Fibroblast of gingiva (primary cell): ENCODE data around the gene NTSR2.

Source experiments
- DNase-seq: peaks from one replicate; pipeline ENCODE4 v3.0.0-alpha.2; 2011; ENCODE audit warnings: low read depth

The NTSR2 gene

GRCh38 chr2:11657646-11658045, 12.3 kb downstream of the NTSR2 start:
- DNase-seq: no peak

DNA sequence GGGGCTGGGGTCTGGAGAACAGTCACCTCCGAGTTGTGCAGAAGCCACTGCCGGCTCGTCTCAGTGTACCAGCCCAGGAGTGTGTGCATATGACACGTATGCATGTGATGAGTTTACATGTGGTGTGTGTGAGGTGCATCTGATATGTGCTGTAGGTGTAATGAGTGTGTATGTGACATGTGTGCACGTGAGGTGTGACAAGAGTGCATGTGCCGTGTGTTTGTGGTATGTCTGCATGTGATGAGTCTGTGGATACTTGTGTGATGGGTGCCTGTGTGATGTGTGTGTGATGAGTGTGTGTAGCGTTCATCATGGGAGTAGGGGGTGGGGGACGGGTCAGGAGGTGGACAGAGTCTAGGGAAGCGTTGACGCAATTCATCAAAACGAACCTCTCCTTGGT, 12.8 kb downstream of the NTSR2 start:
- no peak for DNase-seq

- no peak for DNase-seq
Measured at GRCh38 chr2:11656671-11657101, 13.3 kb downstream of the NTSR2 start.

- no peak for DNase-seq
Measured at GRCh38 chr2:11656252-11656651, 13.7 kb downstream of the NTSR2 start.

DNA sequence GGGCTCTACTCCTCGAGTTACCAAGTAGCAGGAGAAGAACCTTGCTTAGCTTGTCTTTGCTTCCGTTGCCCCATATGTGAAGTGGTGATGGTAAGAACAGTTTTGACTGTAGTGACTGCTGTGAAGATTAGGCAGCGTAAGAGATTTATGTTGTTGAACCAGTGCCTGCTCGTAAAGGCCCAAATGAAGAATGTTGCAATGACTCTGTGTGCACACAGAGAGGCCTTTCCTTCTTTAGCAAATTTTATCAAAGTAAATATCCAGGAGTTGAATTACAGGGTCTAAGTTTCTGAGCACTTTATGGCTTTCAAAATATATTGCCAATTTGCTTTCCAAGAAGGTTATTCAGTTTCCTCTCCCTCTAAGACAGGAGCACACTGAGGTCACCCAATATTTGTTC, 14.5 kb downstream of the NTSR2 start:
- DNase-seq: no peak

DNA sequence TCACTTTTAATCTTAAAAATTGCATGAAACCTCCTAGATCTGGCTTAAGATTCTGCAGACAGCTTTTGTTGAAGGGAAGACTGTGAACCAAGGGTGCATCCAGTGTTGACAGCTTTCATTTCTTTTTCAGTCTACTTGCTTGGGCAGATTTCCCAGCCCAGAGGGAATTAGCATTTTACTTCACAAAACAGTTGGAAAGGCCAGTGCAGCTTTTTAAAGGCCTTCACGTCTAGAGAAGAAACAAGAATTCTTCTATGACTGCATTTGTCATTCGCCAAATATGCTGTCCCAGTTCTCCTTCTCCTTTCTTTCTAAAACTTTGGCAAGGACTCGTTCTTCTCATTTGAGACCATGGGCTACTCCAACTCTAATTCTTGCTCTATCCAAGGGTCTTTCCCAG, 17.4 kb downstream of the NTSR2 start:
- DNase-seq: no peak

DNA sequence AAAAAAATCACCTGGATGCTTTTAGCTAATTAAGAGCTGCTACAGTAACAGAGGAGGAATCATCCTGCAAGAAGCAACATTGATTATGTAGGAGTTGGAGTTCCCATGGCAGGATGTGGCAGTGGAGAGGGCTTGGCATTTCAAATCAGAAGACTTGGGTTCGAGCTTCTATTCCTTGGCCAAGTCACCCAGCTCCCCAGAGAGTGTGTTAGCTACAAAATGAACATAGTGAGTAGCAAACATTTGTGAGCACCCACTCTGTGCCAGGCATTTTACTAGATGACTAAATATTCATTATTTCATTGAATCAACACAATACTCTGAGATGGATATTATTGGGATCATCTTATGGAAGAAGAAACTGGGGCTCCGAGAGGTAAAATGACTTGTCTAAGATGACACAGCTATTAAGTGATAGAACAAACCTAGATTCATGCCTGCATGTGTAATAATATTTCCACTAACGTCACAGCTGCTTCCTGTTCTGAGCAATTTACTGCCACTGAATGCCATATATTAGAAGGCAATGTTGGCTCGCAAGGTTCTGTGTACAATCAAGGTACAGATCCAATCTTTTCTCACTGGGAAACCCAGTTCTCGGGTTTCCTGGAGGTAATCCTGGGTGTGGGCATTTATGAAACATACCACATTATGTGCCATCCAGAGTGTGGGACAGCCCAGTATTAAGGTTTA, 18.0 kb downstream of the NTSR2 start:
- DNase-seq: no peak

DNA sequence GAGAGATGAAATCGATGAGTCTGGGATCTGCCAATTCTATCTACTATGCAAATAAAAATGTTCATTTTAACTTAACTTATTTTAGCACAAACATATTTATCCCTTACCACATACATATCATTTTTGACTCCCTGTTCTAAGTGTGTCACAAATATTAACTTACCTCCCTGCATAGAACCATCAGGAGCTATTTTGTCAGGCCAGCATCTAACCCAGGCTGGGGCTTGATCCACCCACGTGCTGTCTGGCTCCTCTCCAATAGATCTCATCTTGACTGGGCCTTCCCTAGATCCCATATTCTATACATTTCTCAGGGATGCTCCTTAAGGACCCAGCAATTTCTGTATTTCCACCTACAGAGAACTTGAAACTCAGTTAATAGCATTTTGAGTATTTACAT, 20.9 kb downstream of the NTSR2 start:
- no peak for DNase-seq

DNA sequence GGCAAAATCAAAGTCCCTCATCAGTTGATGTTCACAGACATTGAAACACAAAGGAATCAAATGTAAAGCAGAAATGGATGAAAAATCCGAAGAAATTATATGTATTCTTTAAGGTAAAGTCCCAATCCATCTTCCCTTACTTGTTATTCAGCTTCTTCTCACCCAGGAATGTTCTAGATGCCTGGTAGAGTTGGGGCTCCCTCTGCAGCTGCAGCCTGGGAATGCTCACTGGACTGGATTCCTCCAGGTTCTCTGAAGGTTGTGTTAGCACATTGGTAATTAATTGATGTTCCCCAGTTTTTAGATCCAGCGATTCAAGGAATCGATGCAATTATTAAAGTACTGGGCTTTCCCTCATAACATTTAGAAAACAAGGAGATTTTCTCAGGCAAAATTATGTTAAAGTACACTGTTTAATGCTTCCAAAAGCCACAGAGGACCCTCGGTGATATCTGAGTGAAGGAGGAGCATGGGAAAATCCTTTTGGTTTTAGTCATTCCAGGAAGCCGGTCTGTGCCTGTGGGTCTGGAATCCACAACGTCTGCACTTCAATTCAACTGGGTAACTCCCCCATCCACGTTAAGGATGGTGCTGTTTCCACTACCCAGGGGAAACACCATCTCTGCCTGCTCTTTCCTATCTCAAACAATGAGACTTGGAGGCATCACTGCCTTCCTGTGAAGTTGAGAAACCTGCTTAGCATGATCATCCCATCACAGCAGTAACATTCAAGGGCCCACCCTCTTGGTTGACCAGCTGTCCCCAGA, 22.0 kb downstream of the NTSR2 start:
- DNase-seq: no peak

DNA sequence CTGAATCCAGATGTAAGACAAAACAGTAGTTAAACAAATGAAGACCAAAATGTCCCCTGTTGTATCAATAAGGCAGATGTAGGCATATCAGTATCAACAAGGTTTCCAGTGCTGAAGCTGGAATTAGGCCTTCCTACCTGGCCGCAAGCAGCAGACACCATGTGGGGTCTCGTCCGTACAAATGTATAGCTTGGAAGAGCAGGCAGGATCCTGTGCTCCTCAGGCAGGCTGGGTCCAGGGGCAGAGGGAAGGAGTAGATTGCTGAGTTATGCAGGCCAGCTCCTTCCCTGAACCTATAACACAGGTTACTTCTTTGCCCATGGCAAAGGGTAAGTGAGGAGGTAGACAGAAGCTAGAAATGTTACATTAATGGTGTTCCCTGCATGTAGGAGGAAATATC, 23.5 kb downstream of the NTSR2 start:
- DNase-seq: no peak

GRCh38 chr2:11644293-11644692, 25.7 kb downstream of the NTSR2 start:
- DNase-seq: no peak

DNA sequence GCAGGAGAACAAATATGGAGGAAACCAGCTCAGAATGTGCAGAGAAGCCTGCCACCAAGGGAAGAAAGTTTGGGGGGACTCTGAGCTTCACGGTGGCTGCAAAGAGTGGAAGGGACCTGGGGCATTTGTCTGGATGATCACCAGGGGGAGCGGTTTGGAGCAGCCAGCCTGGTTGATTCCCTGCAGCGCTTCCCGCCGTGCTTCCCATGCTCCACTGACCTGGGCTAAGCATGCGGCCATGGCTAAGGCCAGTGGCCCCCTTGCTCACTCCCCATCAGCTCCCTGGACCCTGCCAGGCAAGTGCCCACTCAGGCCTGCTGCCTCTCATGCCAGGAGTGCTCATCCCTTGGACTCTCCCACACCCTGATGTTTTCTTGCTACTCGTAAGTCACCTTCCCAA, 27.0 kb downstream of the NTSR2 start:
- no peak for DNase-seq

DNA sequence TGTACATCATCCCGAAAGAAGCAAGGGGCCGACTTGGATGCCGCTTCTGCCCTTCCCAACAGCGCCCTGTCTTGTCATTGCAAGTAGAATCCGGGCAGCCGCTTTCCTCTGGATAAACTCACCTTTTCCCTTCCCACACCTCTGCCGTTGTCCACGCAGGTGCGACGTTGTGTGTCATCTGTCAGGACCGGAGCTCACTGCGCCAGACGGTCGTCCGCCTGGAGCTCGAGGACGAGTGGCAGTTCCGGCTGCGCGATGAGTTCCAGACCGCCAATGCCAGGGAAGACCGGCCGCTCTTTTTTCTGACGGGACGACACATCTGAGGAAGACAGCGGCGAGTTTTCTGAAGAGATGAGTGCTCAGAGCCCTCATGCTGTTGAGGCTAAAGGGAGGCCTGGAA, 29.9 kb downstream of the NTSR2 start:
- no peak for DNase-seq

- DNase-seq: no peak
Measured at GRCh38 chr2:11639503-11639902, 30.5 kb downstream of the NTSR2 start.

- DNase-seq: no peak
Measured at GRCh38 chr2:11637546-11637945, 32.4 kb downstream of the NTSR2 start.

DNA sequence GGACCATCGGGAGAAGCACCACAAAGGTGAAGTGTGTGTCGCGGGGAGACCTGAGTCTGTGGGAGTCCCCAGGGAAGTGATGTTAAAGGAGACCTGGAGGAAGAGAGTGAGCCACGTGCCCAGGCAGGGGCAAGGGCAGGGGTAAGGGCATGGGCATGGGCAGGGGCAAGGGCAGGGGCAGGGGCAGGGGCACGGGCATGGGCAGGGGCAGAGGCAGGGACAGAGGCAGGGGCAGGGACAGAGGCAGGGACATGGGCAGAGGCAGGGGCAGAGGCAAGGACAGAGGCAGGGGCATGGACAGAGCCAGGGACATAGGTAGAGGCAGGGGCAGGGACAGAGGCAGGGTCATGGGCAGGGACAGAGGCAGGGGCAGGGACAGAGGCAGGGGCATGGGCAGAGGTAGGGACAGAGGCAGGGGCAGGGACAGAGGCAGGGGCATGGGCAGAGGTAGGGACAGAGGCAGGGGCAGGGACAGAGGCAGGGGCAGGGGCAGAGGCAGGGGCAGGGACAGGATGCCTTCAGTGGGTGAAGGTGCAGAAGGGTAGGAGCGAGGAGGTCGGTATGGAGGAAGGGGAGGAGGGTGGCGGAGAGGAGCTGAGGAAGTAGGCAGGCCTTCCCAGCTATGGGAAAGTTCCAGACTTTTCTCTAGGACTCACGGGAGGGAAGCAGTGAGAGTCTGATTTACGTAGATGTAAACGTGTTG, 33.3 kb downstream of the NTSR2 start:
- no peak for DNase-seq

DNA sequence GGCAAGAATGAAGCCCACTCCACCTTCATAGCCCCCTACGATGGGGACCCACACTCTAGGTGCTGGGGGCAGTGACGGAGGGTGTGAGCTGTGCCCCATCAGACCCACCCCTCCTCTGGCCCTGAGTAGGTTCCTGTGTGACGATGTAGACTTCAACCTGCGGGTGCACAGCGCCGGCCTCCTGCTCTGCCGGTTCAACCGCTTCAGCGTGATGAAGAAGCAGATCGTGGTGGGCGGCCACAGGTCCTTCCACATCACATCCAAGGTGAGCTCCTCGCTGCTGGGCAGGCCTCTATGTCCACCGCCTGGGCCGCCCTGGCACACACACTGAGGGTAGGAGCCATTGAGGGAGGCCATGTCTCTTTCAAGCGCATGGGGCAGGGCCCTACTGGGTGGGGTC, 34.9 kb downstream of the NTSR2 start:
- no peak for DNase-seq

DNA sequence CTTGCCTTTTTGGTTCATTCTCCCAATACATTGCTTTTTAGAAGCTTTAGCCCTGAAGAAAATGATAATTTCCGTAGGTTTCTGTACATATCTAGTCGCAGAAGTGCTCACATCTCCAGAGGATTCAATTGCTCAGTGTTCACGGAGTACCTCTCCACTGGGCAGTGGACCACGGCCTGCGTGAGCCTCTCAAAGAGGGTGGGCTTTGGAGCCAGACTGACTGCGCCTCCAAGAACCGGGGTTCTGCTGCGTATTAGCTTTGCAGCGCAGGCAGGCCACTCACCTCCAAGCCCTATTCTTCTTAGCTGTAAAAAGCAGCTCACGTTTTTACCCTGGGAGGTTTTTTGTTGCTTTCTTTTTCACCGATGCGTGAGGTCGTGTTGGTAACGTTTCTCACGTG, 35.4 kb downstream of the NTSR2 start:
- DNase-seq: no peak

DNA sequence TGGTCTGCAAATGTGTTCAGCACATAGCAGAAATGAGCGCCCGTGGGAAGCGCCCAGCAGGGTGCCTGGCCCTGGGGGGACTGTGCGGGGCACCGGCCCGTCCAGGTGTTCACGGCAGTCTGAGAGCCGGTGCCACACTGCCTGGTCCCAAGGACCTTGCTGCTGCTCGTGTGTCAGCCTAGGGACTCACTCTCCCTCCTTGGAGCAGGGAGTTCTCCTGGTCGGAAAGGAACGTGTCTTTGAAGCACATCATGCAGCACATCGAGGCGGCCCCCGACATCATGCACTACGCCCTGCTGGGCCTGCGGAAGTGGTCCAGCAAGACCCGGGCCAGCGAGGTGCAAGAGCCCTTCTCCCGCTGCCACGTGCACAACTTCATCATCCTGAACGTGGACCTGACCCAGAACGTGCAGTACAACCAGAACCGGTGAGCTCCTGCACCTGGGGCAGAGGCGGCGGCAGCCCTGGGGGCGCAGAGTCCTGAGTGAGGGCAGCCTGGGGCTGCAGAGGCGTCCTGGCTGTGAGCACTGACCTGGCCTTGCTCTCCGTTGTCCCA, 36.0 kb downstream of the NTSR2 start:
- DNase-seq: no peak

- DNase-seq: no peak
Measured at GRCh38 chr2:11631462-11631861, 38.5 kb downstream of the NTSR2 start.

GRCh38 chr2:11630855-11631254, 39.1 kb downstream of the NTSR2 start:
- no peak for DNase-seq

DNA sequence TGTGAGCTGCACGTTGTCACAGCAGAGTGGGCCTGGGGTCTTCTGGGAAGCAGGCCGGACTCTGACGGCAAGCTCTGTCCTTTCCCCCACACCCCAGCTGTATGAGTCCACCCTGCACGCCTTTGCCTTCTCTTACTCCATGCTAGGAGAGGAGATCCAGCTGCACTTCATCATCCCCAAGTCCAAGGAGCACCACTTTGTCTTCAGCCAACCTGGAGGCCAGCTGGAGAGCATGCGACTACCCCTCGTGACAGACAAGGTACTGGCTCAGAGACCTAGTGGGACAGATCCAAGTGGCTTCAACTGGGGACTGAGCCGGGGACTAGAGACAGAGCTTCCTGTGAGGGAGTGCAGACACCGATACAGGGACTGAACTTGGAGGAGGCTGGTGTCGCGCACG, 40.1 kb downstream of the NTSR2 start:
- DNase-seq: no peak

- no peak for DNase-seq
Measured at GRCh38 chr2:11629215-11629614, 40.8 kb downstream of the NTSR2 start.
